Activated CD8-positive, alpha-beta memory T cell treated with anti-CD3 and anti-CD28 coated beads for 48 hours (primary cell): ENCODE results near the gene SIL1.
"Not testable (repeated sequence)": the region's sequence is repeated elsewhere in the genome, so short reads cannot be mapped to it uniquely, and the experiment has no call there.

ENCODE experiments used
- DNase-seq, 3 experiments: peaks; one replicate each; pipeline ENCODE4 v3.0.0-alpha.2; 2020; ENCODE audit warnings: low read depth in 2 of 3, low spot score in 2 of 3

Gene SIL1

GRCh38 chr5:139204196-139204595 is 6.0 kb upstream of the SIL1 start:
- no peak for DNase-seq

DNA sequence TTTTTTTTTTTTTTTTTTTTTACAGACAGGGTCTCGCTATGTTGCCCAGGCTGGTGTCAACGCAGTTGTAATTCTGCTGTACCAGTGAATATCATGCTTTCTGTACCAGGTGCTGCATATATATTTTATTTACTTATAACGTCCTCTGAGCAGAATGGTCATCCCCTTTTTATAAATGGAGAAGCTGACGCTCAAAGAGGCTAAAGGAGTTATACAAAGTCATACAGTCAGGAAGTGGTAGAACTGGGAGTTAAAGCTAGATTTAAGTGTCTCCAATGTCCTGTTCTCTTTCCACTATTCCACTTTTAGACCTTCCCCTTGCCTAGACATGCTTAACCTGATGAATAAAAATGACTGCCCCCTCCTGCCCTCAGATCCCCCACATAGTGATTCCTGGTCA is 1.2 kb upstream of the SIL1 start:
- no peak for DNase-seq

GRCh38 chr5:139196296-139196956 is 1.7 kb downstream of the SIL1 start:
- DNase-seq = no peak

- DNase-seq = no peak
These were observed 3.7 kb downstream of the SIL1 start for GRCh38 chr5:139194486-139194885.

GRCh38 chr5:139193928-139194327 is 4.2 kb downstream of the SIL1 start:
- no peak for DNase-seq

DNA sequence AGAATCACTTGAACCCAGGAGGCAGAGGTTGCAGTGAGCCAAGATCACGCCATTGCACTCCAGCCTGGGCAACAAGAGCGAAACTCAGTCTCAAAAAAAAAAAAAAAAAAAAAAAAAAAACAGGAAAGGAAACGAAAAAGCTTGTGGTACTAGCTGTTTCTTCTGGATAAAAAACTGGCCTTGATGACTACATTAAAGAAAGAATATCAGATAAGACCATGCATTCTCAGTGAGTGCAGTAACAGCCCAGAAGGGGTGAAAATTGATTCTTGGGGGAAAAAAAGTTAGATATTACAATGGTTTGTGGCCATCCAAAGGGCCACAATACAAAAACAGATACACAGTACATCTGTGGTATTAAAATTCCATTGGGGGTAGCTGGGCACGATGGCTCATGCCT is 5.3 kb downstream of the SIL1 start:
- not testable (repeated sequence) for DNase-seq

GRCh38 chr5:139191954-139192353 is 6.2 kb downstream of the SIL1 start:
- not testable (repeated sequence) for DNase-seq

DNA sequence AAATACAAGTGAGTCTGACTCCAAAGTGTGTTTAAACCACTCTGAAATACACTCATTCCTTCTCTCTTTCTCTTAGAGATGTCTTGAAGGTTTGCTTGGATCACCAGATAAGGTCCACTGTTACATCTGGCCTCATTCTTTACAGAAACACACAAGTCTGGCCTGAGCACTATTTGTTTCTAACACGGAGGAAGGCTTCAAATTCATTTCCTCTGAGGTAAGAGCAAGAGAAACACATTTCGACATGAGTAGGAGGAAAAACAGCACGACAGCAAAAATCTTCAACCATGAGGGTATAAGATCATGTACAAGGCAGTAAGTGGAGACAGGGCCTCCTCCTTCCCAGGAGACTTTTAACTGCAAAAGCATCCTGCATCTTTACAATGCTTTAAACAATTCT is 8.0 kb downstream of the SIL1 start:
- no peak for DNase-seq

DNA sequence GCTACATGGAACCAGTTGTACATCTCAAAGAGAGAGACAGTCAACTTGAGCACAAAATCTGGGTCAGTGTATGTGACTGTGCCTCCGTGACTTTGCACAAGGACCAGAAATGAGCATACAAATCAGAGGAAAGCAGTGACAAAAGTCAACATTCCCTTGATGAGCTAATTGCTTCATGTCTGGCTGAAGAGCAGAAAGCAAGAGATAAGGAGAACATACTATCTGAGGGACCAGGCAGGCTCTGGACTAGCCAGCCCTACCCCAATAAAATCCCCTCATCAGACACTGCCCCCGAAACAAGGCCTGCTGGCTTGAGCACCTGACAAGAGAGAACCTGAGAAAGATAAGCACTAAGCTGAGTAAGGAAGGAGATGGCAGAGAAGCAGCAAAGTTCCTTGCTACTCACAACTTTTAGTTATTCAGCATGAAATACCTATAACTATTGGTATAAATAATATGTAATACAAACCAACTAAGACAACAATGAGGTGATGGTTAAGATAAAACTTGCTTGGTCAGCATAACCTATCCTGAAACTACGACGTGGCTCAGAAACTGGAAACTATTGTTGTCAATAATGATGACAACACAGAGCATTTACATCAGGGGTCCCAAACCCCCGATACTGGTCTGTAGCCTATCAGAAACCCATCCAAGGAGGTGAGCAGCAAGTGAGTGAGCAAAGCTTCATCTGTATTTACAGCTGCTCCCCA is 9.5 kb downstream of the SIL1 start:
- DNase-seq = no peak

- DNase-seq = no peak
These were observed 11.3 kb downstream of the SIL1 start for GRCh38 chr5:139186752-139187326.

GRCh38 chr5:139186261-139186660 is 11.9 kb downstream of the SIL1 start:
- DNase-seq = no peak

DNA sequence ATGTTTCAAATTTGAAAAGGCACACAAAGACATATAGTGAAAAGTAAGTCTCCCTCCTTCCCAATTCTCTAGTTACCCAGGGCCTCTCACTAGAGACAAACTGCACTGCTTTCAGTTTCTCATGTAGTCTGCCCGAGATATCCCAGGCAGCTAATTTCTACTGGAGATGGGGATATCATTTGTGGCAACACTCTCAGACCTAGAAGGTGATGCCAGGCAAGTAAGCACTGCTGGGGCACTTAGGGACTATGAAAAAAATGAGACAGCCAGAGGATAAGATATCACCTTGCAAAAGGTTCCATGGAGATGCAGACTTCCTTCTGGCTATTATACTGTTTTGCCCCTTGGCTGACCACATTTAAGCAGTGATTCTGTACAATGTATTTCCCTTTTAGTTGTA is 12.6 kb downstream of the SIL1 start:
- DNase-seq = no peak

DNA sequence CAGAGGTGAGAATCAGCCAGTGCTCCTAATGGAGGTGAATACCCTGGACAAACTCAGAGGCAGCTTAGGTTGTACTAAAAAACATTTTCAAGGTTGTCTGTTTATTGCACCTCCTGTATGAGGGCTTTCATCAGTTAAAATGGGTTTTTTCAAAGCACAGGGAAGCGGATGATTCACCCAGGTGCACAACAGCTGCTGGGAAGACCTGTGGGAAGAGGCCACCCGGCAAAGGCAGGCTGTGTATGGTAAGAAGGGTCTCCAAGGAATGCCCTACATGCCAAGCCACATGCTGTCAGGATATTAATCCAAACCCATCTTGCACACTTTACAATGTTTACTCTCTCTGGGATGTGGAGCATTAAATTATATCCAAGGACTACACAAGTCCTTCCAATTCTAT is 14.7 kb downstream of the SIL1 start:
- no peak for DNase-seq

- DNase-seq = no peak
These were observed 15.5 kb downstream of the SIL1 start for GRCh38 chr5:139182528-139183296.

- no peak for DNase-seq
These were observed 16.2 kb downstream of the SIL1 start for GRCh38 chr5:139181835-139182452.

DNA sequence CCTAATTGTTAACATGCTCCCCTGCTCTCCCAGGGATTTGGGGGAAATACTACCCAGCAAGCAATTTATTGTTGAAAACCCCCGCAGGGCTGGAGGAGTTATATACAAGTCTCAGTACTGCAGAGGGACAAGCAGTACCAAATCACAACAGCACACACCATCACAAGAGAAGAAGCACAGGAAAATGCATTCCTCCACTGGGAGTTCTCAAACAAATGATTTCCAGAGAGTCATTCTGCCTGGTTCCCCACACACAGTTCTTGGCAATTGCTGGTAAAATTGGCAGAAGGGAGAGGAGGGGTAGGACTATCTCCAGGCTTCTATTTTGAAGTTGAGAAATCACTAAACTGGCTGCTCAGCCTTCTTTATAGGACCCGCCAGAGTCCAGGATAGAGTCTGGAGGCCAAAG is 16.8 kb downstream of the SIL1 start:
- DNase-seq = no peak

DNA sequence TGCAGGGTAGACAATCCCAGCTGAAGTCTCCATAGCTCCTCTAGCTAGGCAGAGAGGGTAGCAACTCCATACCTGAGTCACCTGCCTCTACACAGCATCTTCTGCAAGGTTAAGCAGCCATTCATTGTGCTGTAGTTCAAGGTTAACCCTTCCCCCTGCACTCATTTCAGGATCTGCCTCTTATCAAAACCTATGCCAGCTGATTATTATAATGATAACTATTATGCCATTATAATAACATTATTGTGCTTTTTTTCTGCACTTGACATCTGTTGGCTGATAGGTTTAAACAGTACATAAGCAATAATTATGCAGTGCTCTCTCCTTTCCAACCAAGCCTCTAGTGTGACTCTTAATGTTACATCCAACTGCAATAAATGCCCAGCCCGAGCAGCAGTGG is 17.3 kb downstream of the SIL1 start:
- DNase-seq = no peak

DNA sequence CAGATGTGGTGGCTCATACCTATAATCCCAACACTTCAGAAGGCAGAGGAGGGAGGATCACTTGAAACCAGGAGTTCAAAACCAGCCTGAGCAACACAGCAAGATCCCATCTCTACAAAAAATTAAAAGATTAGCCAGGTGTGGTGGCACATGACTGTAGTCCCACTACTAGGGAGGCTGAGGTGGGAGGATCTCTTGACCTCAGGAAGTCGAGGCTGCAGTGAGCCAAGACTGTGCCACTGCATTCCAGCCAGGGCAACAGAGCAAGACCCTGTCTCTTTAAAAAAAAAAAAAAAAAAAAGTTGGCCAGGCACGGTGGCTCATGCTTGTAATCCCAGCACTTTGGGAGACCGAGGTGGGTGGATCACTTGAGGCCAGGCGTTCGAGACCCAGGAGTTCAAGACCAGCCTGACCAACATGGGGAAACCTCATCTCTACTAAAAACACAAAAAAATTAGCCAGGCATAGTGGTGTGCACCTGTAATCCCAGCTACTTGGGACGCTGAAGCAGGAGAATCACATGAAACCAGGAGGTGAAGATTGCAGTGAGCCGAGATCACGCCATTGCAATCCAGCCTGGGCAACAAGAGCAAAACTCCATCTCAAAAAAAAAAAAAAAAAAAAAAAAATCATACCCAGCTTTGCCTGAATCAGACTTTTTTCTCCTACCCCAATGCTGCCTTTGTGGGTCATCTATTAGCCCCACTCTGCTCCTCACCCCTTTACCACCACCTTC is 18.2 kb downstream of the SIL1 start:
- not testable (repeated sequence) for DNase-seq

DNA sequence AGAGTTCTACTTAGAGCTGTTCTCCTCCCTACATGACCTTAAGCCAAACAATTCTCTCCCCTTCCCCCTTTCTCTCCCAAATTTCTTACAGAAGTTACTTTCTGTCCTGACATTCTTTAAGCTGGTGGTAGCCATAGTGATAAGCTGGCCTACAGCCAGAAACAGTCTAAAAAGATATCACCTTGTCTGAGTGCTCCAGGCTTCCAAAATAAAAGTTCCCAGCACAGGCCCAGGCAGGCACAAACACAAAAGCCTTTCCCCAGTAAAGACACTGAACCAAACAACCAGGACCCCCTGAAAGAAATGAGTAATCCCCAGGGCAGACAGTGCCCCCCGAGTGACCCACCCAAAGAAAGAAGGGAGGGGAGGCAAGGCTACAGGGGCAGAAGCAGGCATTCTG is 19.2 kb downstream of the SIL1 start:
- DNase-seq = no peak

DNA sequence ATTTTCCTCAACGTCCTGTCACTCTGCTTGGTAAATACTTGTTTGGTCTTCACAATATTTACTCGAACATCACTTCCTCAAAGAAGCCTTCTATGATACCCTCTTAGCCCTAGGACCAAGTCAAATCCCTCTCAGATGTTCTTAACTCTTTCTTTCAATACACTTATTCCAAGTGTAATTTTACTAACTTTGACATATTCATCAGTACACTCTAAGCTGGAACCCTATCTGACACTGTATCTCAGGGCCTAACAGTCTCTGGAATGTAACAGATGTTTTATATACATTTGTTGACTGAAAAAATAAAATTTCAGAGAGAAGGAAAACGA is 19.6 kb downstream of the SIL1 start:
- DNase-seq = no peak
